Smooth muscle cell (in vitro differentiated cells): Measurements from ENCODE around the gene COL9A3. TPM values are rescaled to one million over a fixed set of nuclear protein-coding genes. Genes with fewer than 3 reads are reported as not detected.
A peak's percentile ranks its signal among the peaks of the same experiment; 100 is the strongest.

Source experiments
- DNase-seq: peaks from one replicate; lab custom pipeline; 2025; ENCODE audit not compliant: unreplicated experiment; lab: John Stamatoyannopoulos, UW
- H2AFZ ChIP-seq: fragments of 200-600 bp; sonication (generic); 2 replicates; pipeline ENCODE4 v1.6.0; 2016; ENCODE audit warnings: antibody characterized with exemption, low read depth, mild to moderate bottlenecking
- H3F3A ChIP-seq: fragments of 200-600 bp; sonication (generic); 2 replicates; pipeline ENCODE4 v1.6.0; 2017; ENCODE audit warnings: antibody characterized with exemption, low read depth
- H3K27ac ChIP-seq: fragments of 200-600 bp; sonication (generic); 2 replicates; pipeline ENCODE4 v1.5.1; 2016; ENCODE audit warnings: low read depth, mild to moderate bottlenecking
- H3K27me3 ChIP-seq: fragments of 200-600 bp; sonication (generic); 2 replicates; pipeline ENCODE4 v1.6.1; 2016; ENCODE audit warnings: low read depth, mild to moderate bottlenecking
- H3K36me3 ChIP-seq: fragments of 200-600 bp; sonication (generic); 2 replicates; pipeline ENCODE4 v1.5.1; 2016; ENCODE audit warnings: low read depth
- H3K4me1 ChIP-seq: fragments of 200-600 bp; sonication (generic); 2 replicates; pipeline ENCODE4 v1.5.1; 2016; ENCODE audit warnings: low read depth
- H3K4me2 ChIP-seq: fragments of 200-600 bp; sonication (generic); 2 replicates; pipeline ENCODE4 v1.6.0; 2016; ENCODE audit warnings: mild to moderate bottlenecking
- H3K4me3 ChIP-seq: fragments of 200-600 bp; sonication (generic); 2 replicates; pipeline ENCODE4 v1.5.1; 2016; ENCODE audit warnings: mild to moderate bottlenecking
- H3K79me2 ChIP-seq: fragments of 200-600 bp; sonication (generic); 2 replicates; pipeline ENCODE4 v1.6.0; 2016; ENCODE audit warnings: low read depth, mild to moderate bottlenecking
- H3K9ac ChIP-seq: fragments of 200-600 bp; sonication (generic); 2 replicates; pipeline ENCODE4 v1.6.0; 2016; ENCODE audit warnings: low read depth
- H3K9me3 ChIP-seq: fragments of 200-600 bp; sonication (generic); replicated peaks from 2 replicates; pipeline ENCODE4 v1.5.1; 2016; ENCODE audit warnings: low read depth
- H4K20me1 ChIP-seq: fragments of 200-600 bp; sonication (generic); 2 replicates; pipeline ENCODE4 v1.6.0; 2016; ENCODE audit warnings: low read depth
- CTCF ChIP-seq: fragments of 200-600 bp; sonication (generic); IDR thresholded peaks from 2 replicates; pipeline ENCODE4 v1.5.1; 2017; ENCODE audit warnings: borderline replicate concordance, mild to moderate bottlenecking, antibody characterized with exemption; ENCODE audit not compliant: insufficient read depth, poor library complexity, severe bottlenecking
- WGBS: methylation state at CpG from one replicate; pipeline ENCODE4 v1.1.7; 2016; ENCODE audit warnings: low lambda C conversion rate; 5-methylcytosine and 5-hydroxymethylcytosine counted together
- polyA plus RNA-seq: library from polyadenylated mRNA; unstranded; fragments of >200 nt; fragmentation: Nextera tagmentation; extraction: Ambion mirVana; gene quantifications from 2 replicates; pipeline ENCODE4 v1.2.1, GENCODE V29; 2016
- total RNA-seq: library from RNA; depleted of rRNA; stranded (reverse); fragments of >200 nt; gene quantifications from 2 replicates; pipeline ENCODE4 v1.2.3, GENCODE V29; 2014

Gene COL9A3
- total and polyA plus RNA-seq, 2 experiments from 2014 or later: 23.0 to 77.4 TPM

DNA sequence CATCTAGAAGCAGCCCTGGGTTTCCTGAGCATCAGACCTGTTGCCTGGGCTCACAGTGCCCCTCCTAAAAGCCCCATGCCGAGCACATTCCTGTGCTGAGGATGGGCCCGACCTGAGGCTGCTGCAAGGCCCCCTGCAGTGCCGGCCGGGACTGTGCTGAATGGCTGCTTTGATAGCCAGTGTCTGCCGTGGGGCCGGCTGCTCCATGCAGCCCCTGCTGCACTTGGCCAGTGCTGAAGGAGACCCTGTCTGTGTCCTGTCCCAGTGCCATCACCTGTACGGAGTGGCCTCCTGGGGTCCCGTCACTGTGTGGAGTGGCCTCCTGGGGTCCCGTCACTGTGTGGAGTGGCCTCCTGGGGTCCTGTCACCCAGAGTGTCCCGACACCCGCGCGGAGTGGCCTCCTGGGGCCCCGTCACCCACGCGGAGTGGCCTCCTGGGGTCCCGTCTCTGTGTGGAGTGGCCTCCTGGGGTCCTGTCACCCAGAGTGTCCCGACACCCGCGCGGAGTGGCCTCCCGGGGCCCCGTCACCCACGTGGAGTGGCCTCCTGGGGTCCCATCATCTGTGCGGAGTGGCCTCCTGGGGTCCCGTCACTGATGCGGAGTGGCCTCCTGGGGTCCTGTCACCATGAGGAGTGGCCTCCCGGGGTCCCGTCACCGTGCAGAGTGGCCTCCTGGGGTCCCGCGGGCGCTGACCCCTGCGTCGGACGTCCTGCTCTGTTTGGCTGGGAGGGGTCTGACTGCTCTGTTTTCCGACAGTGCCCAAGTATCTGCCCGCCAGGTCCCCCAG, 7.0 kb downstream of the COL9A3 start:
- H3K4me3 ChIP-seq: no peak overlapping the region
- H3K36me3 ChIP-seq: no peaks in the 10 kb centered on the region
- DNase-seq: no peak
- H3K9me3 ChIP-seq: no peaks in the 10 kb centered on the region
- no peak for TF ChIP-seq CTCF
- H3K27ac ChIP-seq: no peak overlapping the region
- H2AFZ ChIP-seq: no peak overlapping the region
- H4K20me1 ChIP-seq: no peaks in the 10 kb centered on the region
- H3K4me1 ChIP-seq: peaks cover 8% of the 10 kb centered on the region
- H3F3A ChIP-seq: no peaks in the 10 kb centered on the region
- H3K4me2 ChIP-seq: peak overlapping the region; percentile 95
- WGBS: 90% methylated on average over 33 of the region's 38 CpGs
- no peaks in the 10 kb centered on the region for H3K27me3 ChIP-seq
- no peak overlapping the region for H3K9ac ChIP-seq
- no peaks in the 10 kb centered on the region for H3K79me2 ChIP-seq

- Histone ChIP-seq H3K79me2 (no peaks in the 10 kb centered on the region), H4K20me1 (no peaks in the 10 kb centered on the region), H3K36me3 (no peaks in the 10 kb centered on the region), H2AFZ (no peak overlapping the region), H3K9ac (no peak overlapping the region), H3K9me3 (no peaks in the 10 kb centered on the region), H3K4me1 (peaks cover 4% of the 10 kb centered on the region), H3K4me3 (peak overlapping the region; percentile 49), H3F3A (no peaks in the 10 kb centered on the region), H3K27ac (no peak overlapping the region), H3K27me3 (no peaks in the 10 kb centered on the region), H3K4me2 (peak overlapping the region; percentile 95)
- 57% methylated on average over 22 of the region's 36 CpGs for WGBS
- no peak for DNase-seq
- TF ChIP-seq CTCF: no peak
Measured at GRCh38 chr20:62824476-62825332, 7.9 kb downstream of the COL9A3 start.

- peaks cover 4% of the 10 kb centered on the region for H3K4me1 ChIP-seq
- TF ChIP-seq CTCF: no peak
- 95% methylated on average over 22 of the region's 22 CpGs for WGBS
- H2AFZ ChIP-seq: no peak overlapping the region
- no peaks in the 10 kb centered on the region for H3K9me3 ChIP-seq
- no peak overlapping the region for H3K27ac ChIP-seq
- H3K4me2 ChIP-seq: no peak overlapping the region
- no peak for DNase-seq
- H3K27me3 ChIP-seq: no peaks in the 10 kb centered on the region
- no peaks in the 10 kb centered on the region for H3K36me3 ChIP-seq
- H4K20me1 ChIP-seq: no peaks in the 10 kb centered on the region
- H3K4me3 ChIP-seq: no peak overlapping the region
- H3K79me2 ChIP-seq: no peaks in the 10 kb centered on the region
- H3F3A ChIP-seq: no peaks in the 10 kb centered on the region
- H3K9ac ChIP-seq: no peak overlapping the region
Measured at GRCh38 chr20:62825333-62825985, 8.6 kb downstream of the COL9A3 start.
